Activated CD8-positive, alpha-beta T cell treated with anti-CD3 and anti-CD28 coated beads for 36 hours (primary cell): ENCODE measurements around the gene OR2V1. TPM values are rescaled to one million over a fixed set of nuclear protein-coding genes. Genes with fewer than 3 reads are reported as not detected.
A peak's percentile ranks its signal among the peaks of the same experiment; 100 is the strongest.
"Not testable (repeated sequence)": the region's sequence is repeated elsewhere in the genome, so short reads cannot be mapped to it uniquely, and the experiment has no call there.

Experiments used
- ATAC-seq: fragments of 200-7000 bp; cut with Tn5 transposase; one replicate; pipeline ENCODE4 v1.10.0; 2021; ENCODE audit warnings: mild to moderate bottlenecking, moderate library complexity
- CTCF ChIA-PET: fragments of 350-600 bp; sonication (Branson Sonifier 250); formaldehyde crosslinking; loops from one replicate; lab custom pipeline; 2021; ENCODE audit warnings: antibody characterized with exemption; lab: Charles Lee
- POLR2A ChIA-PET: fragments of 350-600 bp; sonication (Branson Sonifier 250); formaldehyde crosslinking; loops from one replicate; lab custom pipeline; 2021; ENCODE audit warnings: antibody characterized with exemption; lab: Charles Lee
- DNase-seq: peaks from one replicate; pipeline ENCODE4 v3.0.0-alpha.2; 2020
- H3K27ac Mint-ChIP-seq: one replicate; pipeline ENCODE4 v1.8.0; 2021; ENCODE audit warnings: mild to moderate bottlenecking, mixed read lengths
- H3K27me3 Mint-ChIP-seq: one replicate; pipeline ENCODE4 v1.8.0; 2021; ENCODE audit warnings: mixed read lengths
- H3K36me3 Mint-ChIP-seq: one replicate; pipeline ENCODE4 v1.8.0; 2021; ENCODE audit warnings: low read depth, mixed read lengths
- H3K4me1 Mint-ChIP-seq: one replicate; pipeline ENCODE4 v1.8.0; 2021; ENCODE audit warnings: low read depth, mixed read lengths
- H3K4me3 Mint-ChIP-seq: one replicate; pipeline ENCODE4 v1.8.0; 2021; ENCODE audit warnings: mild to moderate bottlenecking, moderate library complexity, mixed read lengths
- H3K9me3 Mint-ChIP-seq: one replicate; pipeline ENCODE4 v1.8.0; 2021; ENCODE audit warnings: mixed read lengths
- CTCF ChIP-seq: fragments of 200-600 bp; IDR thresholded peaks from one replicate; pipeline ENCODE4 v1.8.0; 2022; ENCODE audit warnings: antibody characterized with exemption, mild to moderate bottlenecking
- intact Hi-C: fragments of 100-400 bp; cut with micrococcal nuclease; formaldehyde crosslinking; loops from one replicate; pipeline ENCODE4 v1.10.0; 2022
- total RNA-seq, 2 experiments: library from RNA; stranded (reverse); gene quantifications; one replicate each; pipeline ENCODE4 v1.2.3, GENCODE V29; 2021

The OR2V1 gene
- total RNA-seq, 2 experiments from 2014 or later, result not detected

GRCh38 chr5:181101030-181101641 is 29.8 kb downstream of the OR2V1 start:
- intact Hi-C loops, POLR2A ChIA-PET, H3K4me3 Mint-ChIP-seq, H3K9me3 Mint-ChIP-seq, ATAC-seq, H3K4me1 Mint-ChIP-seq, H3K27ac Mint-ChIP-seq, DNase-seq, CTCF ChIA-PET, H3K36me3 Mint-ChIP-seq: not testable (repeated sequence)
- H3K27me3 Mint-ChIP-seq, result peaks cover 38% of the 10 kb centered on the region

- TF ChIP-seq CTCF, result no peak
- H3K36me3 Mint-ChIP-seq, result peaks cover 2% of the 10 kb centered on the region
- intact Hi-C loops, result no loop called here
- no peak for DNase-seq
- ChIA-PET POLR2A (no interaction called here), CTCF (interaction anchor here (1.0 kb wide), 1 partner anchor 13 kb away, joined by 6 read pairs; no protein-coding TSS in a partner anchor)
- no peaks in the 10 kb centered on the region for H3K9me3 Mint-ChIP-seq
- H3K4me3 Mint-ChIP-seq, result no peak overlapping the region
- no peak overlapping the region for H3K27ac Mint-ChIP-seq
- peaks cover 35% of the 10 kb centered on the region for H3K27me3 Mint-ChIP-seq
- no peak for ATAC-seq
- H3K4me1 Mint-ChIP-seq, result peaks cover 4% of the 10 kb centered on the region
Measured at GRCh38 chr5:181100121-181100875, 30.7 kb downstream of the OR2V1 start.

GRCh38 chr5:181099602-181100086 is 31.3 kb downstream of the OR2V1 start:
- no peak overlapping the region for H3K27ac Mint-ChIP-seq
- ChIA-PET POLR2A (no interaction called here), CTCF (interaction anchor here (0.8 to 1.0 kb wide), 2 partner anchors 12 to 29 kb away, joined by 3 to 6 read pairs; no protein-coding TSS in a partner anchor)
- DNase-seq (no peak), ATAC-seq (no peak)
- H3K4me1 Mint-ChIP-seq, result peaks cover 4% of the 10 kb centered on the region
- intact Hi-C loops, result no loop called here
- no peaks in the 10 kb centered on the region for H3K9me3 Mint-ChIP-seq
- peaks cover 36% of the 10 kb centered on the region for H3K27me3 Mint-ChIP-seq
- H3K4me3 Mint-ChIP-seq, result peak overlapping the region; percentile 15
- H3K36me3 Mint-ChIP-seq, result peaks cover 2% of the 10 kb centered on the region
- TF ChIP-seq CTCF, result no peak

GRCh38 chr5:181098762-181099601 is 32.0 kb downstream of the OR2V1 start:
- ChIA-PET POLR2A (no interaction called here), CTCF (interaction anchor here (0.8 kb wide), 1 partner anchor 30 kb away, joined by 3 read pairs; no protein-coding TSS in a partner anchor)
- Mint-ChIP-seq H3K36me3 (peaks cover under 1% of the 10 kb centered on the region), H3K9me3 (no peaks in the 10 kb centered on the region), H3K4me3 (peak overlapping the region; percentile 15), H3K27me3 (peaks cover 30% of the 10 kb centered on the region), H3K27ac (no peak overlapping the region), H3K4me1 (peaks cover under 1% of the 10 kb centered on the region)
- TF ChIP-seq CTCF, result no peak
- no peak for ATAC-seq
- peak; percentile 34 for DNase-seq
- intact Hi-C loops, result no loop called here

GRCh38 chr5:181097759-181098491 is 33.0 kb downstream of the OR2V1 start:
- H3K9me3 Mint-ChIP-seq, H3K27ac Mint-ChIP-seq, DNase-seq, ATAC-seq, H3K4me1 Mint-ChIP-seq, H3K36me3 Mint-ChIP-seq, POLR2A ChIA-PET, intact Hi-C loops, CTCF ChIA-PET, H3K4me3 Mint-ChIP-seq: not testable (repeated sequence)
- H3K27me3 Mint-ChIP-seq, result peaks cover 33% of the 10 kb centered on the region

- POLR2A ChIA-PET, H3K4me3 Mint-ChIP-seq, H3K27ac Mint-ChIP-seq, DNase-seq, H3K9me3 Mint-ChIP-seq, H3K4me1 Mint-ChIP-seq, CTCF ChIA-PET, H3K36me3 Mint-ChIP-seq, intact Hi-C loops: not testable (repeated sequence)
- peak; percentile 11 for ATAC-seq
- peaks cover 36% of the 10 kb centered on the region for H3K27me3 Mint-ChIP-seq
Measured at GRCh38 chr5:181097383-181097753, 33.6 kb downstream of the OR2V1 start.

- CTCF ChIA-PET, POLR2A ChIA-PET, H3K9me3 Mint-ChIP-seq, intact Hi-C loops, H3K4me3 Mint-ChIP-seq, H3K27ac Mint-ChIP-seq, DNase-seq, H3K4me1 Mint-ChIP-seq, H3K36me3 Mint-ChIP-seq: not testable (repeated sequence)
- H3K27me3 Mint-ChIP-seq, result peaks cover 38% of the 10 kb centered on the region
- ATAC-seq, result peak; percentile 45
Measured at GRCh38 chr5:181096721-181097382, 34.1 kb downstream of the OR2V1 start.

- CTCF ChIA-PET, POLR2A ChIA-PET, H3K9me3 Mint-ChIP-seq, H3K4me1 Mint-ChIP-seq, intact Hi-C loops, H3K4me3 Mint-ChIP-seq, H3K36me3 Mint-ChIP-seq, H3K27ac Mint-ChIP-seq, DNase-seq, ATAC-seq: not testable (repeated sequence)
- peaks cover 35% of the 10 kb centered on the region for H3K27me3 Mint-ChIP-seq
Measured at GRCh38 chr5:181095162-181095561, 35.8 kb downstream of the OR2V1 start.
